Endometrial microvascular endothelial cells (primary cell): ENCODE measurements around the gene ACTA1. TPM values are rescaled to one million over a fixed set of nuclear protein-coding genes. Genes with fewer than 3 reads are reported as not detected.
"Not testable (repeated sequence)": the region's sequence is repeated elsewhere in the genome, so short reads cannot be mapped to it uniquely, and the experiment has no call there.

Source experiments
- in situ Hi-C: cut with HindIII; loops from 2 replicates; pipeline ENCODE4 v1.10.0; 2017; ENCODE audit warnings: low sequenced_read_pairs, low pct_unique_long_range_greater_than_20kb; ENCODE audit errors: inconsistent ontology term
- total RNA-seq: library from RNA; depleted of rRNA; stranded (reverse); fragments of >200 nt; gene quantifications from one replicate; pipeline ENCODE4 v1.2.3, GENCODE V29; 2015; ENCODE audit errors: inconsistent ontology term

The ACTA1 gene
- total RNA-seq, 1 donor from 2014 or later, result not detected

- in situ Hi-C loops, result loop anchor here (25.0 kb wide), 1 partner anchor 111 kb away; the partner anchor contains the start of gene CCSAP
These were observed 13.9 kb upstream of the ACTA1 start for GRCh38 chr1:229447809-229448252.

- in situ Hi-C loops, result loop anchor here (25.0 kb wide), 1 partner anchor 109 kb away; the partner anchor contains the start of gene CCSAP
These were observed 11.9 kb upstream of the ACTA1 start for GRCh38 chr1:229445828-229446227.

- in situ Hi-C loops, result loop anchor here (25.0 kb wide), 1 partner anchor 104 kb away; the partner anchor contains the start of gene CCSAP
These were observed 7.1 kb upstream of the ACTA1 start for GRCh38 chr1:229440851-229441537.

- in situ Hi-C loops, result loop anchor here (25.0 kb wide), 1 partner anchor 101 kb away; the partner anchor contains the start of gene CCSAP
These were observed 4.1 kb upstream of the ACTA1 start for GRCh38 chr1:229438021-229438420.

- in situ Hi-C loops, result loop anchor here (25.0 kb wide), 1 partner anchor 100 kb away; the partner anchor contains the start of gene CCSAP
These were observed 3.5 kb upstream of the ACTA1 start for GRCh38 chr1:229437443-229437842.

GRCh38 chr1:229436201-229436600 is 2.3 kb upstream of the ACTA1 start:
- in situ Hi-C loops, result loop anchor here (25.0 kb wide), 1 partner anchor 99 kb away; the partner anchor contains the start of gene CCSAP

GRCh38 chr1:229434641-229435051 is 752 bp upstream of the ACTA1 start:
- in situ Hi-C loops, result loop anchor here (25.0 kb wide), 1 partner anchor 97 kb away; the partner anchor contains the start of gene CCSAP

- in situ Hi-C loops, result loop anchor here (25.0 kb wide), 1 partner anchor 96 kb away; the partner anchor contains the start of gene CCSAP
These were observed 410 bp downstream of the ACTA1 start for GRCh38 chr1:229433364-229434004.

GRCh38 chr1:229432905-229433304 is 989 bp downstream of the ACTA1 start:
- in situ Hi-C loops, result loop anchor here (25.0 kb wide), 1 partner anchor 96 kb away; the partner anchor contains the start of gene CCSAP

GRCh38 chr1:229432116-229432461 is 1.8 kb downstream of the ACTA1 start:
- in situ Hi-C loops, result loop anchor here (25.0 kb wide), 1 partner anchor 95 kb away; the partner anchor contains the start of gene CCSAP

GRCh38 chr1:229431284-229432115 is 2.4 kb downstream of the ACTA1 start:
- in situ Hi-C loops, result loop anchor here (25.0 kb wide), 1 partner anchor 94 kb away; the partner anchor contains the start of gene CCSAP

- in situ Hi-C loops, result loop anchor here (25.0 kb wide), 1 partner anchor 94 kb away; the partner anchor contains the start of gene CCSAP
These were observed 3.1 kb downstream of the ACTA1 start for GRCh38 chr1:229430761-229431283.

GRCh38 chr1:229428256-229428655 is 5.6 kb downstream of the ACTA1 start:
- in situ Hi-C loops, result loop anchor here (25.0 kb wide), 1 partner anchor 91 kb away; the partner anchor contains the start of gene CCSAP

- in situ Hi-C loops, result loop anchor here (25.0 kb wide), 1 partner anchor 90 kb away; the partner anchor contains the start of gene CCSAP
These were observed 6.3 kb downstream of the ACTA1 start for GRCh38 chr1:229427572-229427971.

GRCh38 chr1:229425564-229426159 is 8.2 kb downstream of the ACTA1 start:
- in situ Hi-C loops, result loop anchor here (25.0 kb wide), 1 partner anchor 88 kb away; the partner anchor contains the start of gene CCSAP

GRCh38 chr1:229420765-229421164 is 13.1 kb downstream of the ACTA1 start:
- in situ Hi-C loops, result no loop called here

- in situ Hi-C loops, result no loop called here
These were observed 13.7 kb downstream of the ACTA1 start for GRCh38 chr1:229420224-229420623.

- in situ Hi-C loops, result not testable (repeated sequence)
These were observed 15.3 kb downstream of the ACTA1 start for GRCh38 chr1:229418586-229418985.
